ENCODE results near the gene LAMC2.

Gene LAMC2

DNA sequence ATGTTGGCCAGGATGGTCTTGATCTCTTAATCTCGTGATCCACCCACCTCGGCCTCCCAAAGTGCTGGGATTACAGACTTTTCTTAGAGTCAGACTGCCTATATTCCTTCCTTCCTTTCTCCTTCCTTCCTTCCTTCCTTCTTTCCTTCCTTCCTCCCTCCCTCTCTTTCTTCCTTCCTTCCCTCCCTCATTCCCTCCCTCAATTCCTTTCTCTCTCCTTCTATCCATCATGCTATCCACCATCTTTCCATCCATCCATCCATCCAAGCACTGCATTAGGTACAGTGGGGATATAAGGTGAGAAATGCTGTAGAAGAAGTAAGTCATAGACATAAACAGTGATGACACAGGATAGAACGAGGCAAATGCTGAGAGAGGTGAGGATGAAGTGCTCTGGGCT lies 13.2 kb downstream of the LAMC2 start:
- ChIA-PET POLR2A (ENCODE audit: low non-redundant PET) (no interaction called here), CTCF (no interaction called here)
- TF ChIP-seq, protein P1, sequence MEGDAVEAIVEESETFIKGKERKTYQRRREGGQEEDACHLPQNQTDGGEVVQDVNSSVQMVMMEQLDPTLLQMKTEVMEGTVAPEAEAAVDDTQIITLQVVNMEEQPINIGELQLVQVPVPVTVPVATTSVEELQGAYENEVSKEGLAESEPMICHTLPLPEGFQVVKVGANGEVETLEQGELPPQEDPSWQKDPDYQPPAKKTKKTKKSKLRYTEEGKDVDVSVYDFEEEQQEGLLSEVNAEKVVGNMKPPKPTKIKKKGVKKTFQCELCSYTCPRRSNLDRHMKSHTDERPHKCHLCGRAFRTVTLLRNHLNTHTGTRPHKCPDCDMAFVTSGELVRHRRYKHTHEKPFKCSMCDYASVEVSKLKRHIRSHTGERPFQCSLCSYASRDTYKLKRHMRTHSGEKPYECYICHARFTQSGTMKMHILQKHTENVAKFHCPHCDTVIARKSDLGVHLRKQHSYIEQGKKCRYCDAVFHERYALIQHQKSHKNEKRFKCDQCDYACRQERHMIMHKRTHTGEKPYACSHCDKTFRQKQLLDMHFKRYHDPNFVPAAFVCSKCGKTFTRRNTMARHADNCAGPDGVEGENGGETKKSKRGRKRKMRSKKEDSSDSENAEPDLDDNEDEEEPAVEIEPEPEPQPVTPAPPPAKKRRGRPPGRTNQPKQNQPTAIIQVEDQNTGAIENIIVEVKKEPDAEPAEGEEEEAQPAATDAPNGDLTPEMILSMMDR (conservative IDR thresholded peaks at IDR 0.05; ENCODE audit: low read depth): no peak
- no peak for DNase-seq (ENCODE audit: low spot score)
- H3K27ac ChIP-seq: peak overlapping the region; percentile 92

DNA sequence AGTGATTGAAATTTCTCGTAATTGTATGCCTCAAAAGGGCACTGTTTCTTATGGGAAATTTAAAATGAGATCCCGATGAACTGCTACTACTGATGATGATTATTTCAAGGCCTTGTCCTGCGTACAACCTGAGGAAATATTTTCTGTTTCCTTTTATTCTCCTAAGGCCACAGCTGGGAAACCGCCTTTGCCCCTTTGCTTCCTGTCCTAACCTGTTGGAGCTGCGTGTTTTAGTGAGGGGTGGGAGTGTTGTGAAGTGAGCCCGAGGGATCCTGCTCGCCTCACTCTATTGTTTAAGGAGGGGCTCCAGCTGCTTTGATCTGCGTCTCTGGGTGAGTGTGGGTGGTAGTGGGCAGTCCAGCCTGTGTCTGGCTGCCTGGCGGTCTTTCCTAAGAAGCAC lies 14.4 kb downstream of the LAMC2 start:
- TF ChIP-seq, protein P1 (conservative IDR thresholded peaks at IDR 0.05; ENCODE audit: low read depth): no peak
- no peak for DNase-seq (ENCODE audit: low spot score)
- peak overlapping the region; percentile 68 for H3K27ac ChIP-seq
- ChIA-PET CTCF (no interaction called here), POLR2A (ENCODE audit: low non-redundant PET) (no interaction called here)

DNA sequence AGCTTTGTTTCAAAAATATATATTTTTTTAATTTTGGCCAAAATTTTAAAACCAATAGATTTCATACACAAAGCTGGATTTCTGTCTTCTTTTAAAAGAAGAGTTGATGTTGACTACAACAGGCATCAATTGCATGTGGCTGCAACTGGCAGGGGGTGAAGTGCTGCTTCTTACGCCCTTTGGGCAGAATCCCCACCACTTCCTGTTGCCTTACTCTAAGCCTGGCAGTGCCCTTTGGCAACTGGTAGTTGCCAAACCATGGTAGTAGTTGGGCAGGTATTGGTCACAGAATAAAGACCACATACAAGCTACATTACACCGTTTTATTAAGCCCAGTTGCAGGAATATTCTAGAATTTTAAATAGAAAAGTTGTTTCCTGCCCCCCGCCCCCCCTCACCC lies 17.0 kb downstream of the LAMC2 start:
- no peak for DNase-seq (ENCODE audit: low spot score)
- TF ChIP-seq, protein P1 (conservative IDR thresholded peaks at IDR 0.05; ENCODE audit: low read depth): no peak
- ChIA-PET CTCF (interaction anchor here (0.7 kb wide), 1 partner anchor 62 kb away, joined by 3 read pairs; no protein-coding TSS in a partner anchor), POLR2A (ENCODE audit: low non-redundant PET) (no interaction called here)
- peak overlapping the region; percentile 48; the same call in 1 of the 2 replicates for H3K27ac ChIP-seq

DNA sequence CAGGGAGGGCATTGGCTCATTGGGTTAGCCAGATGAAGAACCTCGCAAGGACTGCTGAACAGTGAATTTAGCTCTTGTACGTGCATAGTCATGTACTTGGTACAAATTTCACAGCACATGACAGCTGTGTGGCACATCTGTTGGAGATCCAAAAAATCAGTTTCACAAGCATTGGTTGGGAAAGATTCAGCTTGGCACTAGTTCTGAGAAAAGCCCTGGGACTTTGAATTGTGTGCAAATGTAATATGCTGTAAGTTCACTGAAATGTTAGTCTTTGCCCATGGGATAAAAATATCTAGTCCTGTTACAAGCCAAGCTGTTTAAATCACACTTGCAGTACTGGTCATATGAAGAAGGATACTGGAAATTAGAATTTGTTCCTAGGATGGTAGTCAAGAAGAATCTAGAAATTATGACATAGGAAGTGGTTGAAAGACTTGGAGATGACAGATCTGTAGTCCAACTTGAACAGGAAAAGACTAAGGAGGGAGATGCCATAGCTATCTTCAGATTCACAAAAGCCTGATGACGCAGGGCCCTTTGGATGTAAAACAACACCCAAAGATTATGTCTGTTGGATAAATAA lies 19.2 kb downstream of the LAMC2 start:
- TF ChIP-seq, protein P1 (conservative IDR thresholded peaks at IDR 0.05; ENCODE audit: low read depth): no peak
- H3K27ac ChIP-seq: peak overlapping the region; percentile 90
- DNase-seq (ENCODE audit: low spot score): no peak
- ChIA-PET CTCF (interaction anchor here (0.6 kb wide), 1 partner anchor 17 kb away, joined by 5 read pairs; no protein-coding TSS in a partner anchor), POLR2A (ENCODE audit: low non-redundant PET) (no interaction called here)

DNA sequence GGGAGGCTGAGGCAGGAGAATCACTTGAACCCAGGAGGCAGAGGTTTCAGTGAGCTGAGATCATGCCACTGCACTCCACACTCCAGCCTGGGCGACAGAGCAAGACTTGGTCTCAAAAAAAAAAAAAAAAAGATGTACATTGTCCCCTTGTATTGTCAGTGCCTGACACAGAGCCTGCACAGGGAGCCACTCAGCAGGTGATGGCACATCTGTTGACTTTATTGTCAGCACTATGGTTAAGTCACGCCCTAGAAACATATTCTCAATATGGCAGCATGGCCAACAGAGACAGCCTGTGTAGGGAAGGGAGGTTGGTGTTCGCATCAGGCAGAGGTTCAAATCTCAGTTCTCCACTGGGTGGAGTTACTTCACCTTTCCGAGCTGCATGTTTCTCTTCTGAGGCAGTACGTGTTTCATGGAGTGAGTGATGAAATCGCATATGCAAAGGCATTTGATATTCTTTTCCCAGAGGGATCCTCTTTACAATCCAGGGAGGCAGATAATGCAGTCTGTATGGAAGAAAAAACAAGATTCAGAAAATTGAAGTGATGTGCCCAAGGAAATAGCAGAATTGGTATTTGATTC lies 20.6 kb downstream of the LAMC2 start:
- ChIA-PET CTCF (no interaction called here), POLR2A (ENCODE audit: low non-redundant PET) (no interaction called here)
- TF ChIP-seq, protein P1 (conservative IDR thresholded peaks at IDR 0.05; ENCODE audit: low read depth): no peak
- peak overlapping the region; percentile 68 for H3K27ac ChIP-seq
- no peak for DNase-seq (ENCODE audit: low spot score)

DNA sequence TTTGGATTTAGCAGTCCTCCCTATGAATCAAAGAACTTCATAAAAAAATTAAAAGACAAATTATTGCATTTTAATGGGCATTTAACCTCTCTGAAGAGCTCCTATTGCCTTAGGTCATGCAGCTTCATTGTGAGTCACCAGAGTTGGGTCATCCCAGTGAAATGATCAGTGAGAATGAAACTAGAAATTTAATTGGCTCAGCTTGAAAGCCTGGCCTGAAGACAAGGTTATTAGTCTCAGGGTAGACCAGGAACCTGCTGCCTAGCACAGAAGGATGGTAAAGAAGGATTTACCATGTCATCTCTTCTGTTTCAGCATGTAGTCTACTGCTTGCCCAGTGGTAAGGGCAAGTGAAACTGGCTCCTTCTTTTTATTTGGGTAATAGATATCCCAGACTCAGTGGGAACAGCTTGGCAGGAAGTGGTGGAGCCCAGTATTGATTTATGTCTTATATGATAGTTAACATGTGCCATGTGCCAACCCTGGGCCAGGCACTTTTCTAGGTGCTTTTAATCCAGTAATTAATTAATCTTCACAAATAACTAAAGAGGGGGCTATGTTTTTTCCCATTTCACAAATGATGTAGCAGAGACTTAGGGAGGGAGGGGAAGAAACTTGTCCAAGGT lies 23.6 kb downstream of the LAMC2 start:
- TF ChIP-seq, protein P1 (conservative IDR thresholded peaks at IDR 0.05; ENCODE audit: low read depth): no peak
- H3K27ac ChIP-seq: no peak overlapping the region
- ChIA-PET POLR2A (ENCODE audit: low non-redundant PET) (interaction anchor here (0.6 kb wide), 1 partner anchor 12 kb away, joined by 3 read pairs; no protein-coding TSS in a partner anchor), CTCF (interaction anchor here (0.5 to 1.1 kb wide), 5 partner anchors 18 to 172 kb away, joined by 3 to 5 read pairs (median 4); no protein-coding TSS in a partner anchor)
- DNase-seq (ENCODE audit: low spot score): peak; percentile 92
